ENCODE results near the gene CACNA1I. TPM values are rescaled to one million over a fixed set of nuclear protein-coding genes. Genes with fewer than 3 reads are reported as not detected.

The CACNA1I gene
- total and polyA plus RNA-seq, 2 donors (not counting 3 experiments of a cell fraction or from before 2014, with no cell fraction given), result not detected

DNA sequence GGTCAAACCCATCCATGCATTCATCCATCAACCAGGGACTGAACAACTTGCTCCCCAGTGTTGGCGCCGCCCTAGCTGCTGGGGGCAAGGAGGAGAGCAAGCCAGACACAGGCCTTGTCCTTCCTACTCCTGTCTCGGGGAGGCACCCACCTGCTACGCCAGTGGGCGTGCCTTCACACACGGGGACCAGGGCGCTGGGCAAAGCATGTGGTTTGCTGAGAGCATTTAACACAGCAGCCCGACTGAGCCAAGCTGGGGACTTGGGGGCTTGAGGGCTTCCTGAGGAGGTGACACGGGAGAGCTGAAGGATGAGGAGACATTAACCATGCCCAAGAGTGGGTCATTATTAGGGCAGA lies 30.6 kb downstream of the CACNA1I start:
- no TSS peak for BruUV-seq (replicated peaks)
- Histone ChIP-seq H3K79me2 (ENCODE audit: control insufficient read depth, insufficient read depth, low read length) (no peaks in the 10 kb centered on the region), H2AFZ (ENCODE audit: low read depth, low read length) (no peak overlapping the region), H3K4me2 (ENCODE audit: insufficient read depth, low read length) (no peak overlapping the region), H3K36me3 (ENCODE audit: control insufficient read depth in 2 of 2, extremely low read depth in 1 of 2, insufficient read depth in 2 of 2, low read length in 2 of 2) (no peaks in the 10 kb centered on the region), H3K4me3 (replicated peaks in 1 of 3; ENCODE audit: insufficient read depth in 1 of 3, low read depth in 1 of 3, low read length in 3 of 3) (no peak overlapping the region), H3K27me3 (ENCODE audit: control insufficient read depth in 2 of 2, insufficient read depth in 2 of 2, low read length in 2 of 2) (peaks cover 0 to 4% of the 10 kb centered on the region in 2 experiments), H3K9me3 (replicated peaks; ENCODE audit: control insufficient read depth, insufficient read depth, low read length) (no peaks in the 10 kb centered on the region), H3K27ac (ENCODE audit: insufficient read depth, low read depth, low read length) (no peak overlapping the region), H3K4me1 (ENCODE audit: control insufficient read depth, extremely low read depth, insufficient read depth, low read length) (no peaks in the 10 kb centered on the region), H4K20me1 (replicated peaks; ENCODE audit: control insufficient read depth, extremely low read depth, insufficient read depth, low read length) (no peaks in the 10 kb centered on the region), H3K9ac (replicated peaks; ENCODE audit: extremely low read depth, insufficient read depth, low read length) (no peak overlapping the region), H3K9me1 (replicated peaks; ENCODE audit: control insufficient read depth, extremely low read depth, insufficient read depth, low read length) (no peaks in the 10 kb centered on the region)
- intact Hi-C loops (cut with micrococcal nuclease) (no loop called here), dilution Hi-C loops (cut with MboI; ENCODE audit: extremely low pct_ligation_motif_present, low sequenced_read_pairs) (no loop called here)
- DNase-seq (ENCODE audit: low read depth, low spot score) (no peak), FAIRE-seq (no peak)
- TF ChIP-seq, protein P1, sequence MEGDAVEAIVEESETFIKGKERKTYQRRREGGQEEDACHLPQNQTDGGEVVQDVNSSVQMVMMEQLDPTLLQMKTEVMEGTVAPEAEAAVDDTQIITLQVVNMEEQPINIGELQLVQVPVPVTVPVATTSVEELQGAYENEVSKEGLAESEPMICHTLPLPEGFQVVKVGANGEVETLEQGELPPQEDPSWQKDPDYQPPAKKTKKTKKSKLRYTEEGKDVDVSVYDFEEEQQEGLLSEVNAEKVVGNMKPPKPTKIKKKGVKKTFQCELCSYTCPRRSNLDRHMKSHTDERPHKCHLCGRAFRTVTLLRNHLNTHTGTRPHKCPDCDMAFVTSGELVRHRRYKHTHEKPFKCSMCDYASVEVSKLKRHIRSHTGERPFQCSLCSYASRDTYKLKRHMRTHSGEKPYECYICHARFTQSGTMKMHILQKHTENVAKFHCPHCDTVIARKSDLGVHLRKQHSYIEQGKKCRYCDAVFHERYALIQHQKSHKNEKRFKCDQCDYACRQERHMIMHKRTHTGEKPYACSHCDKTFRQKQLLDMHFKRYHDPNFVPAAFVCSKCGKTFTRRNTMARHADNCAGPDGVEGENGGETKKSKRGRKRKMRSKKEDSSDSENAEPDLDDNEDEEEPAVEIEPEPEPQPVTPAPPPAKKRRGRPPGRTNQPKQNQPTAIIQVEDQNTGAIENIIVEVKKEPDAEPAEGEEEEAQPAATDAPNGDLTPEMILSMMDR (IDR thresholded peaks at IDR 0.05; ENCODE audit: extremely low read depth in 1 of 2, insufficient read depth in 1 of 2, low read depth in 1 of 2, low read length in 2 of 2), result no peak
- TF ChIP-seq FOS (IDR thresholded peaks at IDR 0.05; ENCODE audit: borderline replicate concordance, insufficient read depth, low read length) (no peak), POLR2AphosphoS5 (IDR thresholded peaks at IDR 0.05; ENCODE audit: insufficient read depth, low read depth, low read length) (no peak), MYC (IDR thresholded peaks at IDR 0.05; ENCODE audit: low read depth, low read length) (no peak), POLR2A (IDR thresholded peaks at IDR 0.05; ENCODE audit: low read depth, low read length) (no peak), GATA2 (IDR thresholded peaks at IDR 0.05; ENCODE audit: insufficient read depth, insufficient read length, low read depth, low read length) (no peak), JUN (IDR thresholded peaks at IDR 0.05; ENCODE audit: borderline replicate concordance, insufficient read depth, insufficient read length, low read depth) (no peak), EZH2 (IDR thresholded peaks at IDR 0.05; ENCODE audit: borderline replicate concordance, low read depth, low read length, severe bottlenecking) (no peak)
- TF ChIP-seq, protein P2, sequence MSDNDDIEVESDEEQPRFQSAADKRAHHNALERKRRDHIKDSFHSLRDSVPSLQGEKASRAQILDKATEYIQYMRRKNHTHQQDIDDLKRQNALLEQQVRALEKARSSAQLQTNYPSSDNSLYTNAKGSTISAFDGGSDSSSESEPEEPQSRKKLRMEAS (IDR thresholded peaks at IDR 0.05; ENCODE audit: insufficient read depth, insufficient read length), result no peak
- ChIA-PET CTCF (no interaction called here), POLR2A (no interaction called here)
